GM12878 (cell line): ENCODE measurements around the gene EDC4.

Experiments used
- EP300 ChIP-seq, 2 experiments: fragments of 150-350 bp in 1 of 2; IDR thresholded peaks; 2 replicates each; pipeline ENCODE4 v1.6.1; 2011 to 2012; ENCODE audit warnings: low read depth in 2 of 2, low read length in 2 of 2, borderline replicate concordance in 1 of 2, improper control_type of control experiment in 1 of 2, inconsistent platforms in 1 of 2; ENCODE audit not compliant: control insufficient read depth in 1 of 2
- MYC ChIP-seq: IDR thresholded peaks from 2 replicates; pipeline ENCODE4 v1.6.1; 2011; ENCODE audit warnings: mild to moderate bottlenecking, low read length, moderate library complexity, inconsistent platforms; ENCODE audit not compliant: insufficient read depth, insufficient replicate concordance, insufficient read length, severe bottlenecking
- POLR2A ChIP-seq: IDR thresholded peaks from 2 replicates; pipeline ENCODE4 v1.6.1; 2011; ENCODE audit warnings: low read depth, mild to moderate bottlenecking, low read length

DNA sequence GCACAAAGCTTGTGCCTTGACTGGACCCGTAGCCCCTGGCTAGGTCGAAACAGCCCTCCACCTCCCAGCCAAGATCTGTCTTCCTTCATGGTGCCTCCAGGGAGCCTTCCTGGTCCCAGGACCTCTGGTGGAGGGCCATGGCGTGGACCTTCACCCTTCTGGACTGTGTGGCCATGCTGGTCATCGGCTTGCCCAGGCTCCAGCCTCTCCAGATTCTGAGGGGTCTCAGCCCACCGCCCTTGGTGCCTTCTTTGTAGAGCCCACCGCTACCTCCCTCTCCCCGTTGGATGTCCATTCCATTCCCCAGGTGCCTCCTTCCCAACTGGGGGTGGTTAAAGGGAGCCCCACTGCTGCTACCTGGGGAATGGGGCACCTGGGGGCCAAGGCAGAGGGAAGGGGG lies 55.3 kb downstream of the EDC4 start:
- TF ChIP-seq MYC (no peak), POLR2A (no peak), EP300 (IDR thresholded peaks at IDR 0.05; ENCODE audit: borderline replicate concordance in 1 of 2, control insufficient read depth in 1 of 2, low read depth in 2 of 2, low read length in 2 of 2) (no peak)
